Activated naive CD4-positive, alpha-beta T cell treated with anti-CD3 and anti-CD28 coated beads, Interleukin-2, amount 50 U/mL, for 72 hours (primary cell): ENCODE data around the gene CTNNA3. TPM values are rescaled to one million over a fixed set of nuclear protein-coding genes. Genes with fewer than 3 reads are reported as not detected.

ENCODE experiments used
- ATAC-seq, 2 donors: fragments of 150-1000 bp; cut with Tn5 transposase; 2 replicates each; pipeline ENCODE4 v1.10.0; 2021; ENCODE audit warnings: mild to moderate bottlenecking in 2 of 2, moderate library complexity in 2 of 2
- DNase-seq, 2 donors: peaks; one replicate each; pipeline ENCODE4 v3.0.0; 2021 to 2022; ENCODE audit warnings: low spot score in 2 of 2
- H3K27ac Mint-ChIP-seq, 2 donors: one replicate each; pipeline ENCODE4 v1.8.0; 2022; ENCODE audit warnings: mild to moderate bottlenecking in 2 of 2, mixed read lengths in 2 of 2
- H3K36me3 Mint-ChIP-seq, 2 donors: one replicate each; pipeline ENCODE4 v1.8.0; 2022; ENCODE audit warnings: mixed read lengths in 2 of 2
- H3K9me3 Mint-ChIP-seq, 2 donors: one replicate each; pipeline ENCODE4 v1.8.0; 2022; ENCODE audit warnings: mixed read lengths in 2 of 2
- total RNA-seq, 2 donors: library from RNA; stranded (reverse); gene quantifications; one replicate each; pipeline ENCODE4 v1.2.3, GENCODE V29; 2022

The CTNNA3 gene
- total RNA-seq, 2 donors from 2014 or later, result 0.30 to 0.39 TPM

GRCh38 chr10:65893676-65894075 is 1802.3 kb downstream of the CTNNA3 start:
- Mint-ChIP-seq H3K27ac (no peak overlapping the region), H3K36me3 (no peaks in the 10 kb centered on the region), H3K9me3 (peaks cover 0 to 6% of the 10 kb centered on the region in 2 donors)
- no peak for DNase-seq
- no peak for ATAC-seq

DNA sequence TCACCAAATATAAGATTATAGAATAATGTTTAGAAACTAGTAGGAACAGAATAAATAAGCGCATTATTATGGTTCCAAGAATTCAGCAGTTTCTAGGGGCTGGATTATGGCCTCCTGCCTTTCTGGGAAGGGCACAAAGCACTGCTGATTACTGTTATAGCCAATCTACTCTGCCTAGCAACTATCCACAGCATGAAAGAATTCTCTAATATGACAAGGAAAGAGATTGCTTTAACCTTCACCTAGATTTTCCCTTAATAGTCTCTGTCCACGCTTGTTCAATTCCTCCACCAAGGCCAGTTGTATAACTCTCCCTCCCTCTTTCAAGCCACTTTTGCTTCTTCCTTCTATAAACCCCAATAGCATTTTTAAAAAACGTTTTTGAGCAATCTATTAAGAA is 1803.7 kb downstream of the CTNNA3 start:
- DNase-seq (no peak), ATAC-seq (no peak)
- Mint-ChIP-seq H3K27ac (no peak overlapping the region), H3K9me3 (peaks cover 0 to 5% of the 10 kb centered on the region in 2 donors), H3K36me3 (no peaks in the 10 kb centered on the region)

DNA sequence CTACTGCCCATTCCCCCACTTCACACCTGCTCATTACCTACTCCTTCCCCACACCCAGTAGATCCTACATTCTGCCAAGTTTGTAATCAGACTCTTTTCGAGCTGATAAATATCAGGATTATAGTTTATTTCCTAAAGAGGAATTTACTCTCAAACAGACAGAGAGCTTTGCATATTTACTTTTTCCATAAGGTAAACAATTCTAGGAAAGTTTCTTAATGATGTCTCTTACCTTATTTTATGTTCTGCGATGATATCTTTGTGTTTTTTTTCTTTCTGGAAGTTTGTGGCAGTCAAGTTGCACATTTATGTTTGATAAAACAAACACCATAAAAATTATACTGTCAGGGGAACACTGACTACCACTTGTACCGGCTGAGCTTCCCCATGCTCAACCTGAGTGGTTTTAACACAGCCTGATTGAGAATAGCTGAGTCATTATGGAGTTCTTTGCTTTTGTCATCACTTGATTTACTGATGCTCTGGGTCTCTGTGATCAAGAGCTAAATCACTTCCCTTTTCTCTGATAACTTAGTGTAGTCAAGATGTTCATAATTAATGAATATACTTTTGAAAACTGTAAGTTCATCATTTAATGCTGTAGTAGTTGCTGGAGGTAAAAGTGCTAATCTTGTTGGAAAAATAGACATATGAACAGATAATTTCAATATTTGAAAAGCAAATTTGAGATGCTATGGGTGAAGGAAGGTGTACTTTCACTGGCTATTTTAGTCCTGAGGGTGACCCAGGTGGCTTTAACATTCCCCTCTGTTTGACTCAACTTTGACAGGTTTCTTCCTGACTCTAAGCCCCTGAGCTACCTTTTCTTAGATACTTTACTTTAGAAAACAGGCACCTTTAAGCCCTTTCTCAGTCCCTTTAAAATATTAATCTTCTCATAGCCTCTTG is 1804.7 kb downstream of the CTNNA3 start:
- no peaks in the 10 kb centered on the region for H3K36me3 Mint-ChIP-seq

GRCh38 chr10:65864529-65864928 is 1831.5 kb downstream of the CTNNA3 start:
- no peaks in the 10 kb centered on the region for H3K36me3 Mint-ChIP-seq
- ATAC-seq, result no peak
- H3K27ac Mint-ChIP-seq, result no peak overlapping the region
- H3K9me3 Mint-ChIP-seq, result peaks cover 3 to 10% of the 10 kb centered on the region in 2 donors
- no peak for DNase-seq

More for the DNA sequence above, 1804.7 kb downstream of the CTNNA3 start:
- Mint-ChIP-seq H3K27ac (no peak overlapping the region), H3K9me3 (peaks cover 6 to 14% of the 10 kb centered on the region in 2 donors)
- ATAC-seq (no peak), DNase-seq (no peak)

DNA sequence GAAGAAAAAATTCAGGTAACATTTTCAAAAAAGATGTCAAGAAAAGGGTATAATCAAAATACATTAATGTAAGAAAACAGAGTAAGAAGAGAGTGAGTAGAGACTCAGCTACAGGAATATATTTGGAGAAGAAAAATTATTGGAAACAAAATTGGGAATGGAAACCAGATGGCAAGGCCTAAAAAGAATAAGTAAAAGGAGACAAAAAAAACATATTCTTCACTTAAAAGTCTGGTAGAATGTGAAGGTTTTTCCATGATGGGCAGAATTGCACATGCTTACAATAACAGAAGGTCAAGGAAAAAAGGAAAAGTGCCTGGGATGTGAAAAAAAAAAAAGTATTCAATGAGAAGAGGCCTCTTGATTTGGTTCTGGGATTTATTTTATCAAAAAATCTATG is 1832.0 kb downstream of the CTNNA3 start:
- no peak for ATAC-seq
- H3K36me3 Mint-ChIP-seq, result no peaks in the 10 kb centered on the region
- no peak for DNase-seq
- no peak overlapping the region for H3K27ac Mint-ChIP-seq
- H3K9me3 Mint-ChIP-seq, result peaks cover 3 to 10% of the 10 kb centered on the region in 2 donors

Other genes with a start within 250 kb of the CTNNA3 start
- 10 to 100 TPM in 1 of 2 donors, under 1 TPM in 1; 0.68 to 37.3 TPM for gene DNAJC12, start 142.0 kb upstream of the CTNNA3 start, total RNA-seq
- gene SIRT1, start 188.5 kb upstream of the CTNNA3 start, total RNA-seq, result 10 to 100 TPM; 15.4 to 39.8 TPM